Loucy (cell line): Measurements from ENCODE around the gene TGIF2.

ENCODE experiments used
- H2AFZ ChIP-seq: fragments of 200-600 bp; sonication (generic); 2 replicates; pipeline ENCODE4 v1.6.0; 2016; ENCODE audit warnings: antibody characterized with exemption, mild to moderate bottlenecking, low read length, moderate library complexity
- H3F3A ChIP-seq: fragments of 200-600 bp; 2 replicates; pipeline ENCODE4 v1.6.0; 2016; ENCODE audit warnings: antibody characterized with exemption, low read depth, mild to moderate bottlenecking
- H3K27me3 ChIP-seq: fragments of 200-600 bp; sonication (generic); 2 replicates; pipeline ENCODE4 v1.6.1; 2014; ENCODE audit warnings: low read length, mild to moderate bottlenecking; ENCODE audit not compliant: insufficient read depth, poor library complexity, severe bottlenecking
- H3K36me3 ChIP-seq: fragments of 200-600 bp; sonication (generic); 2 replicates; pipeline ENCODE4 v1.6.1; 2016; ENCODE audit warnings: low read length; ENCODE audit not compliant: insufficient read depth
- H3K4me1 ChIP-seq: fragments of 200-600 bp; sonication (generic); 2 replicates; pipeline ENCODE4 v1.5.1; 2014; ENCODE audit warnings: low read length, mild to moderate bottlenecking; ENCODE audit not compliant: insufficient read depth, poor library complexity, severe bottlenecking
- H3K4me2 ChIP-seq: fragments of 200-600 bp; sonication (generic); 2 replicates; pipeline ENCODE4 v1.6.0; 2014; ENCODE audit warnings: antibody characterized with exemption, low read length, low read depth, mild to moderate bottlenecking; ENCODE audit not compliant: poor library complexity, severe bottlenecking
- H3K4me3 ChIP-seq: fragments of 200-600 bp; sonication (generic); 2 replicates; pipeline ENCODE4 v1.5.1; 2014; ENCODE audit warnings: low read length, mild to moderate bottlenecking, mixed read lengths; ENCODE audit not compliant: poor library complexity, severe bottlenecking
- H3K79me2 ChIP-seq: fragments of 200-600 bp; sonication (generic); 2 replicates; pipeline ENCODE4 v1.6.1; 2014; ENCODE audit warnings: low read length; ENCODE audit not compliant: insufficient read depth
- H3K9ac ChIP-seq: fragments of 200-600 bp; sonication (generic); 2 replicates; pipeline ENCODE4 v1.6.0; 2014; ENCODE audit warnings: mild to moderate bottlenecking, low read depth, low read length, moderate library complexity; ENCODE audit not compliant: poor library complexity, severe bottlenecking
- H3K9me2 ChIP-seq: fragments of 200-600 bp; sonication (generic); replicated peaks from 2 replicates; pipeline ENCODE4 v1.6.1; 2016; ENCODE audit warnings: low read depth, low read length, mixed read lengths
- H3K9me3 ChIP-seq: fragments of 200-600 bp; sonication (generic); 2 replicates; pipeline ENCODE4 v1.6.1; 2014; ENCODE audit warnings: mild to moderate bottlenecking, antibody characterized with exemption, low read length, low read depth; ENCODE audit not compliant: insufficient read depth
- H4K20me1 ChIP-seq: fragments of 200-600 bp; sonication (generic); 2 replicates; pipeline ENCODE4 v1.6.0; 2014; ENCODE audit warnings: antibody characterized with exemption, low read length, mild to moderate bottlenecking; ENCODE audit not compliant: insufficient read depth, poor library complexity, severe bottlenecking
- EZH2phosphoT487 ChIP-seq: fragments of 200-600 bp; IDR thresholded peaks from 2 replicates; pipeline ENCODE4 v1.6.1; 2018; ENCODE audit warnings: antibody characterized with exemption, mild to moderate bottlenecking, moderate library complexity, borderline replicate concordance
- TF ChIP-seq, protein P1 (sequence below): fragments of 200-600 bp; sonication (generic); conservative IDR thresholded peaks from 2 replicates; pipeline ENCODE4 v1.5.1; 2014; ENCODE audit warnings: mild to moderate bottlenecking, antibody characterized with exemption, low read length

Gene TGIF2

DNA sequence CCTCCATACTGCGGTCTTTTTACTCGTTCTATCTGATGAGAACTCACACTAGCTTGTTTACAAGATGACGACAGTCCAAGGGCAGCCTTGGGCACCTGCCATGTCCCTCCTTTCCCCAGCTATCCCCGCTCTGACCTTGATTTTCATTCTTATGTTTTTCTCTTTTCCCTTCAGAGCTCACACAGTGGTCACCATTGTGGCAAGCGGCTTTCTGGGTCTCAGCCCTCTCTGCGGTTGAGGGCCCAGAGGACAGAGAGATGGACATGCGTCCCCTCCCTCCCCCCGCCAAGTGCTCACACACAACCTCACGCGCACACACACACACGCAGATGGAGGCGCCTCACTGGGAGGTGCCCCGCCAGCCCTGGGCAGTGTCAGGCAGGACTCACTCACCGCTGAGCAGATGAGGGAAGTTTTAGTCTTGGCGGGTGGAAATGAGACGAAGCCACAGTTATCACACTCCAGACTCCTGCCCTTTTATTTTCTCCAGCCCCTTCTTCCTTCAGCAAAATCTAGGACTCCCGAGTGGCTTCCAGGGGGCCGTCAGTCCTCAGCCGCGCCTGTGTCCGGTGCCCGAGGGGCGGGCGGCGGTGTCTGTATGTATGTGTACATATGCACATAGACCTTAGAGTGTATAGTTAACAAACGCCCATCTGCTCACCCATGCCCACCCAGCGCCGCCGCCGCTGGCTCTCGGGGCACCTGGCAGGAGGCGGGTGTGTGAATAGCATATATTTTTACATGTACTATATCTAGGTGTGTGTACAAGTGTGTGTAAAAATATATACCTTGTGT, 45.9 kb upstream of the TGIF2 start:
- TF ChIP-seq EZH2phosphoT487 = no peak
- TF ChIP-seq, protein P1, sequence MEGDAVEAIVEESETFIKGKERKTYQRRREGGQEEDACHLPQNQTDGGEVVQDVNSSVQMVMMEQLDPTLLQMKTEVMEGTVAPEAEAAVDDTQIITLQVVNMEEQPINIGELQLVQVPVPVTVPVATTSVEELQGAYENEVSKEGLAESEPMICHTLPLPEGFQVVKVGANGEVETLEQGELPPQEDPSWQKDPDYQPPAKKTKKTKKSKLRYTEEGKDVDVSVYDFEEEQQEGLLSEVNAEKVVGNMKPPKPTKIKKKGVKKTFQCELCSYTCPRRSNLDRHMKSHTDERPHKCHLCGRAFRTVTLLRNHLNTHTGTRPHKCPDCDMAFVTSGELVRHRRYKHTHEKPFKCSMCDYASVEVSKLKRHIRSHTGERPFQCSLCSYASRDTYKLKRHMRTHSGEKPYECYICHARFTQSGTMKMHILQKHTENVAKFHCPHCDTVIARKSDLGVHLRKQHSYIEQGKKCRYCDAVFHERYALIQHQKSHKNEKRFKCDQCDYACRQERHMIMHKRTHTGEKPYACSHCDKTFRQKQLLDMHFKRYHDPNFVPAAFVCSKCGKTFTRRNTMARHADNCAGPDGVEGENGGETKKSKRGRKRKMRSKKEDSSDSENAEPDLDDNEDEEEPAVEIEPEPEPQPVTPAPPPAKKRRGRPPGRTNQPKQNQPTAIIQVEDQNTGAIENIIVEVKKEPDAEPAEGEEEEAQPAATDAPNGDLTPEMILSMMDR = no peak
- H3F3A ChIP-seq = no peaks in the 10 kb centered on the region

DNA sequence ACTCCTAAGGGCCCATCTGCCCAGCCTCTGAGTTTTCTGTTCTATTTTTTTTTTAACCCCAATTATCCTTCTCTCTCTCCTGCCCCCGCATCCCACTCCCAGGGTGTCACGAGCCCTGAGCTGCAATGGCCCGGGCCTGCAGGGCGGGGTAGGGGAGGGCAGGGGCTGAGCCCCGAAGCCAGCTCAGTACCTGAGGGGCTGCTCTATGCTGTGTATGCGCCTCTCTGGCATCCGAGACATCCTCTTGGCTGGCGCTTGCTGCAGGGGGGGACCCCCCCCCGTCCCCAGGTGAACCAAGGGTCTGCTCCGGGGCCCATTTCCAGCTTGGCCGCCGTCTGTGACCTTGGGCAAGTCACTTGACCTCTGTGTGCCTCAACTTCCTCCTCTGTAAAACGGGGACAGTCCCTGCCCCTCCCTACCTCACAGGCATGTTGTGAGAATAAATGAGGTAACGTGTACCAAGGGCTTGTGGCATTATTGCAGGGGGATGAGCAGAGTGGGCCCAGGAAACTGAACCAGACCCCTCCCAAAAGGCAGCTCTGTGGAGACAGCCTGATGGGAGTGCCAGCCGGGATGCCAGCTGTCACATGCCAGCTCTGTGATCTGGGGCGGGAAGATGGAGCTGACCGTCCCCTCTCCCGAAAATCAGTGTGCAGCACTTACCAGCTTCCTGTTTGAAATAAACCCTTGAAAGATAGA, 45.1 kb upstream of the TGIF2 start:
- Histone ChIP-seq H4K20me1 (no peaks in the 10 kb centered on the region), H3K27me3 (no peaks in the 10 kb centered on the region), H3K9ac (no peak overlapping the region), H3K79me2 (no peaks in the 10 kb centered on the region), H3K9me3 (no peaks in the 10 kb centered on the region), H2AFZ (no peak overlapping the region), H3K4me3 (no peak overlapping the region), H3K4me2 (no peak overlapping the region), H3K9me2 (no peaks in the 10 kb centered on the region), H3F3A (no peaks in the 10 kb centered on the region), H3K4me1 (no peaks in the 10 kb centered on the region), H3K36me3 (peaks cover 31% of the 10 kb centered on the region; the same call in 1 of the 2 replicates)
- TF ChIP-seq, protein P1 = no peak
- TF ChIP-seq EZH2phosphoT487 = no peak

More for the DNA sequence above, 45.9 kb upstream of the TGIF2 start:
- Histone ChIP-seq H3K4me1 (no peaks in the 10 kb centered on the region), H3K9ac (no peak overlapping the region), H3K79me2 (no peaks in the 10 kb centered on the region), H2AFZ (no peak overlapping the region), H3K4me2 (no peak overlapping the region), H3K27me3 (no peaks in the 10 kb centered on the region), H3K4me3 (no peak overlapping the region), H3K9me3 (no peaks in the 10 kb centered on the region), H3K36me3 (peaks cover 31% of the 10 kb centered on the region; the same call in 1 of the 2 replicates), H3K9me2 (no peaks in the 10 kb centered on the region), H4K20me1 (no peaks in the 10 kb centered on the region)

DNA sequence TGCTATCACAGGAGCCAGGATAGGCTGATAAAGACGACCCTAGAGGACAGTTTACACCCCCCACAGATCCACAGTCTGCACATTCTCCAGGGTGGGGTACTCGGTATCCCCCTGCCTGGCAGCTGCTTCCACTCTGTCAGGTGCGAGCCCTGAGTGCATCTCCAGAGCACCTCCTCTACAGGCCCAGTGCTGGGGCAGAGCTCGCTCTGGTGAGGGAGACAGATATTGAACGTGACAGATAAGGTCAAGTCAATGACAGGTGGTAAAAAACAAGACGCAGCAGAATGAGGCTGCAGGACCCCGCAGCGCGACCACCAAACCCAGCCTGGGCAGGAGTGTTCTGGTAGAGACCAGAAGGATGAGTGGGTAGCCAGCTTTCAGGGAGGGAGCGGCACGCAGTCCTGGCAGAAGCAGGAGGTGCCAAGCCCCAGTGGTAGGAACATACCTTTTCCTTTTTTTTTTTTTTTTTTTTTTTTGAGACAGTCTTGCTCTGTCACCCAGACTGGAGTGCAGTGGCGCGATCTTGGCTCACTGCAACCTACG, 44.5 kb upstream of the TGIF2 start:
- Histone ChIP-seq H2AFZ (no peak overlapping the region), H3K9me2 (no peaks in the 10 kb centered on the region), H3K36me3 (peaks cover 29% of the 10 kb centered on the region; the same call in 1 of the 2 replicates), H3K4me1 (no peaks in the 10 kb centered on the region), H3K4me2 (no peak overlapping the region), H3F3A (no peaks in the 10 kb centered on the region), H3K9ac (no peak overlapping the region), H3K79me2 (no peaks in the 10 kb centered on the region), H4K20me1 (no peaks in the 10 kb centered on the region), H3K9me3 (no peaks in the 10 kb centered on the region), H3K4me3 (no peak overlapping the region), H3K27me3 (no peaks in the 10 kb centered on the region)
- no peak for TF ChIP-seq EZH2phosphoT487
- TF ChIP-seq, protein P1 = no peak
